ENCODE results near the gene PRR33.
"Not testable (repeated sequence)": the region's sequence is repeated elsewhere in the genome, so short reads cannot be mapped to it uniquely, and the experiment has no call there.

DNA sequence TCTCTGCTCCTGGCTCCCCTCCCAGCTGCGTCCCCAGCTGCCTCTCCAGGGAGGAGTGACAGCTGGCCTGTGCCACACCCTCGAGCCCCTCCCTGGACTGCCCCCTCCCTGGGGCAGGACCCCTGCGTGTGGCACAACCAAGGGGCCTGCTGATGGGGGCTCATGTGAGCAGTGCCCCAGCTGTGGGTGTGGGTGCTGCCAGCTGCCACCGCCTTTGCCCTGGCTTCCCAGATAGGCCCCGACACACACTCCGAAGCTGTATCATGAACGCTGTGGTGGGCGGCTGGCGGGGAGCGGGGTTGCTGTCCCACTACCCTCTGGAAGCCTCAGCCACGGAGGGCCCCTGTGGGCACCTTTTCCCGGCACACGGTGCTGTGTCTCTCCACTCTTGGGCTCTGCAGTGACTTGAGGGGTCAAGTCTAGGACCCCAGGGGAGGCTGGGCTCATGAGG lies 15.8 kb downstream of the PRR33 start:
- not testable (repeated sequence) for TF ChIP-seq POLR2A, CTCF, EP300 (IDR thresholded peaks at IDR 0.05)
